ENCODE measurements around the gene RASAL2.

RASAL2 gene

DNA sequence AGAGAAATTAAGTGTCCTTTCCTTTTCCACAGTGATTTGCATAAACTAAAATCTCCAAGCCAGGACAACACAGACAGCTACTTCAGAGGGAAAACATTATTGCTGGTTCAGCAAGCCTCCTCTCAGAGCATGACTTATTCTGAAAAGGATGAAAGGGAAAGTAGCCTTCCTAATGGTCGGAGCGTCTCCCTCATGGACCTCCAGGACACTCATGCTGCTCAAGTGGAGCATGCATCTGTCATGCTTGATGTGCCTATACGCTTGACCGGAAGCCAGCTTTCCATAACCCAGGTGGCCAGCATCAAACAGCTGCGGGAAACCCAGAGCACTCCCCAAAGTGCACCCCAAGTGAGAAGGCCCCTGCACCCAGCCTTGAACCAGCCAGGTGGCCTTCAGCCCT lies 363.7 kb downstream of the RASAL2 start:
- no peak for DNase-seq (ENCODE audit: low read depth in 2 of 2)

GRCh38 chr1:178458203-178458602 lies 364.3 kb downstream of the RASAL2 start:
- no peak for DNase-seq (ENCODE audit: low read depth in 2 of 2)

- no peak for DNase-seq (ENCODE audit: low read depth in 2 of 2)
Measured at GRCh38 chr1:178461104-178461503, 367.2 kb downstream of the RASAL2 start.

- DNase-seq (ENCODE audit: low read depth in 2 of 2), result no peak
Measured at GRCh38 chr1:178461701-178462100, 367.8 kb downstream of the RASAL2 start.

DNA sequence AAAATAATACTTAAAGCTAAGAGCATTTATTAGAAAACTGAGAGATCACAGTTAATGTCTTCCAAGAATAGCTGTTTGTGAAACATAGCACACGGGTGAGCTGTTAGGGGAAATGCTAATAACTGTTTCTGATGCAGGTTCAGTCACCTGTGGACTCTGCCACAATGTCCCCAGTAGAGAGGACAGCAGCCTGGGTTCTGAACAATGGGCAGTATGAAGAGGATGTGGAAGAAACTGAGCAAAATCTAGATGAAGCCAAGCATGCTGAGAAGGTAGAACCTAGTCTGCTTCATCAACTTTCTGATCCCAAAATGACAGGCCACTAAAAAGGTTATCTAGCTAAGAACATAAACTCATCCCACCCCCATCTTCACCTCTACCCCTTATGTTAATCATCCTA lies 370.2 kb downstream of the RASAL2 start:
- DNase-seq (ENCODE audit: low read depth in 2 of 2), result no peak

DNA sequence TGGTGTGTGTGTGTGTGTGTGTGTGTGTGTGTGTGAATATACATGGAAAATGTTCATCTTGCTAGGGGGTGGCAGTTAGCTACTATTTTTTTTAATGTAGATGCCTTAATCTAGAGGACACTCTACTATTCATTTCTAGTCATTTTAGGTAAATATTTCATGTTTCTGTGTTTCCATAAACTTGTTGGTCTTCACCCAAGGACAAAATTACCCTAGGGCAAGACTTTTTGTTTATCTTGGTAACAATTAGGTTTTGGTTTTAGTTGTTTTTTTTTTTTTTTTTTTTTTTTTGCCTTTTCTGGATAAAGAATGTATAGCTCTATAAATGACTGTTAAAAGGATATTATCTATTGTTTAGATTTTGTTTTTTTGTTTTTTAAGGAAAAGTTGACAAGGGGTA lies 370.7 kb downstream of the RASAL2 start:
- no peak for DNase-seq (ENCODE audit: low read depth in 2 of 2)

DNA sequence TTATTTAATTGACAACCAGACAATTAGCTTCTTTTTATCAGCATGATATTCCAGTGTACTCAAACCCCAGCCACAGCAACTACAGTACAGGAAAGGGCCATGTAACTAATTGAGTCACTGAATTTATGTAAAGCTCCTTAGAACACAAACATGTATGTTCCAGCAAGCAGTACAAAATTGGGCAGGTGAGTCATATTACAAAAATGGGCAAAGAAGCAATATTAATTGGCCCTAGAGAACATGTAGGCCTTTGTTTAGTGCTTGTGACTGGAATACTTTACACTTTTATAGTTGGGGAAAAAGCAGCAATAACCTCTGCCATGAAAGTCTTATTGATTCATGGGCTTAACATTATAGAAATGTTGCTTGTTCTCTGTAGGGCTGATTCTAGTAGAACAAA lies 371.1 kb downstream of the RASAL2 start:
- no peak for DNase-seq (ENCODE audit: low read depth in 2 of 2)

DNA sequence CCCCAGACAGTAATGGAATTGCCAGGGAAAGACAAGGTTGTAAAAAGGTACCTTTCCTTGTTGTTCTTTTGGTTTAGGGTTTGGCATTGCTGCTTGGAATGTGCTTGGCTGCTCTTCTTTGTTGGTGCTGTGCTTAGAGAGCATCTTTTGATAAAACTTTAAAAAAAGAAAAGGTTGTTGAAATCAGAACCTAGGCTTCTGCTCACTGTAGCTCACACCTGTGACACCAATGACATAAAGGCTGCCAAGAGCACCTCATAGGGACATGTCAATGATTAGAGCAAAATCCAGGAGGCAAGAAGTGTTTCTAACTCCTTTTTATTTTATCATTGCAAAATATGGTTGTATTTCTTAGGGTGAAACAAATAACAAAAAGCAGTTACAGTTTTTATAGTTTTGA lies 373.9 kb downstream of the RASAL2 start:
- no peak for DNase-seq (ENCODE audit: low read depth in 2 of 2)

- no peak for DNase-seq (ENCODE audit: low read depth in 2 of 2)
Measured at GRCh38 chr1:178470411-178470960, 376.6 kb downstream of the RASAL2 start.

GRCh38 chr1:178472531-178472930 lies 378.6 kb downstream of the RASAL2 start:
- DNase-seq (ENCODE audit: low read depth in 2 of 2), result no peak

DNA sequence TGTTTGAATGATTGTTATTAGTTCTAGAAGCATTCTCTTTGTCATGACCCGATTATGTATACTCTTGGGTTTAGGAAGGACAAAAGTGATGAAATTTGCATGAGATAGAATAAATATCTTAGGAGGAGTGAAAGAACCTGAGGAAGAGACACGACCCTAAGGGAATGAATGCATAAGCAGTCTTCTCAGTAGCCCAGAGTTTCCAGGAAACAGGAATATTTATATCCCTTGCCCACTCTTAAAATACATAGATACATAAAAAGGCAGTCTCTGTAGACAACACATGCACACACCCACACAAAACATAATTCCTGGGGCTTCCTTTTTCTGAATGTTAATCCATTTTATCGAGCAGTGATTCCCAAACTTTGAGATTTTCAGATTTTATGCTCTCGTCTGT lies 383.5 kb downstream of the RASAL2 start:
- no peak for DNase-seq (ENCODE audit: low read depth in 2 of 2)

DNA sequence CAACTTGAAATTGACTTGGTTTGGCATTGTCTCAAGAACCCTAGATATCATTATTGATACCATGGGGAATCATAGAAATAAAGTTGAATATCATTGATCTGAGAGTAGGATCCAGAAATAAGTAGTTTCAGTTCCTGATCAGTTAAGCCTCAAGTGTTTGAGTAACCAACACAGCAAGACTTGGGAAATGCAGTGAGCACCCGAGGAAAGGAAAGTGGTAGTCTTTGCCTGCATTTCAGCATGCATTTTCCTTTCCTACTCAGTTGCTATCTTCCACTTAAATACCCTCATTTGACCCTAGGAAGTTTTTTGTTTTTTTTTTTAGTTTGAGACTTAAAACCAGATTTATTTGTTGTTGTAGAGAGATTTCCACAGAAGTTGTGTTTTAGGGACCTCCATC lies 383.9 kb downstream of the RASAL2 start:
- no peak for DNase-seq (ENCODE audit: low read depth in 2 of 2)

GRCh38 chr1:178483251-178483957 lies 389.5 kb downstream of the RASAL2 start:
- no peak for DNase-seq (ENCODE audit: low read depth in 2 of 2)

DNA sequence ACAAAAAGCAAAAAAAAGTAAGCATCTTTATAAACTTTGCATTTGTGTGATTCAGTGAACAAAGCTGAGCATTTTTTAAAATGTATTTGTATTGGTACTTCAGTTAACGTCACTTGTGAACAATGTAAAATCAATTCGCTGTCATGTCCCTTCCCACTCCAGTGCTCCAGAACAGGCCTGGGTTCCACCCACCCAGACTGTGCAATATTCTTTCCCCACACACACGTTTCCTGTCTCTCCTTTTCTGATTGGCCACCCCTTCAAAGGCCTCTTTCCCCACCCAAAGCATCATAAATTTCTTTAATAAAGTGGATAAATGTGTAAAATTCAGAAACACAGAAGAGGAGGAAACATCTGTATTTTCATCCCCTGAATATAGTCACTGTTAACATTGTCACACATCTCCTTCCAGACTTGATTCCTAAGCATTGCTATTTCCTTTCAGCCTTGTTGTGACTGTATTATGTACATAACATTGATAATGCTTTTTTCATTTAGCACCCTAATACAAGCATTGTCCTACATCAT lies 390.9 kb downstream of the RASAL2 start:
- DNase-seq (ENCODE audit: low read depth in 2 of 2), result no peak

DNA sequence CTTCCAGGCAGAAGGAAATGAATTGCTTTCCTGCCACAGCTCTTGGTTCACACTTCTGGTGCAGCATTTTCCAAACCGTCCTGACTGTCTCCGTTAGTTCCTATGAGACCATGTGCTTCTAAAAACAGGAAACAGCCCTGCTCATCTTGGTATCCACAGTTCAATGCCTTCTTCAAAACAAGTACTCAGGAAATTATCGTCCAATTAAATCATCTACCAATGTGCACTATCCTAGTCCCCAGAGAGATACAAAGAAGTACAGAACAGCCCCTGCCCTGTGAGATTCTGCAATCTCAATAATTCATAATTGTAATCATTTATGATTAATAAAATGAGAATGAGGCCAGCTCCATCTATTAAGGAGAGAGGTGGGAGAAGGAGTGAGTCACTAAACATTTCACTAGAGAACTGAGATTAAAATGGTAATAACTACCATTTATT lies 391.7 kb downstream of the RASAL2 start:
- no peak for DNase-seq (ENCODE audit: low read depth in 2 of 2)

- DNase-seq (ENCODE audit: low read depth in 2 of 2), result no peak
Measured at GRCh38 chr1:178486100-178487069, 392.5 kb downstream of the RASAL2 start.

- no peak for DNase-seq (ENCODE audit: low read depth in 2 of 2)
Measured at GRCh38 chr1:178487070-178487615, 393.2 kb downstream of the RASAL2 start.

- no peak for DNase-seq (ENCODE audit: low read depth in 2 of 2)
Measured at GRCh38 chr1:178488393-178488792, 394.5 kb downstream of the RASAL2 start.

- DNase-seq (ENCODE audit: low read depth in 2 of 2), result no peak
Measured at GRCh38 chr1:178489399-178489798, 395.5 kb downstream of the RASAL2 start.

DNA sequence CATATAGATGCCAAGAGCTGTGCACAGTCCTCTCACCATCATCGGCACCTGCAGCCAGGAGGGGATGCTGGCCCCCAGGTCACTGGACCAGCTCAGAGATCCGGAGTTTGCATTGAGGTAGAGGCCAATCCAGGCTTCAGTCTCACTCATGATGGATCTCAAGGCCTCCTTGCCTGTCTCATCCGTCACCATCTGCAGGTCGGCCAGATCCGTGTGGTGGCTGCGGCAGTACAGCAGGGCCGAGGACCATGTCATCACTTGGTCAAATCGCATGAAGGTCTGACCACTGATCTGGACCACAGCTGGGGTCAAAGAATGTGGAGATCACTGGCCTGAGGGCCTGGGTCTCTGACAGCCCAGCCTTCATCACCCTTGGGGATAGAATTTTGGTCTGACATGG lies 396.2 kb downstream of the RASAL2 start:
- no peak for DNase-seq (ENCODE audit: low read depth in 2 of 2)

- no peak for DNase-seq (ENCODE audit: low read depth in 2 of 2)
Measured at GRCh38 chr1:178490967-178491366, 397.1 kb downstream of the RASAL2 start.

- no peak for DNase-seq (ENCODE audit: low read depth in 2 of 2)
Measured at GRCh38 chr1:178491721-178492120, 397.8 kb downstream of the RASAL2 start.

Measured in activated CD8-positive, alpha-beta memory T cell treated with anti-CD3 and anti-CD28 coated beads for 4 hours (primary cell).